Mammary epithelial cell (primary cell): ENCODE data around the gene FAM47E.

Source experiments
- CTCF ChIP-seq, 2 donors: IDR thresholded peaks in 1 of 2; conservative IDR thresholded peaks in 1 of 2; 2 replicates each; pipeline ENCODE4 v1.5.1; 2011 to 2012; ENCODE audit warnings: inconsistent platforms in 2 of 2, low read length in 2 of 2, mild to moderate bottlenecking in 2 of 2, control low read depth in 1 of 2, low read depth in 1 of 2; ENCODE audit not compliant: insufficient read depth in 1 of 2; ENCODE audit errors: extremely low read depth in 1 of 2
- EZH2 ChIP-seq: IDR thresholded peaks from 2 replicates; pipeline ENCODE4 v1.6.1; 2012; ENCODE audit warnings: low read length, inconsistent platforms, borderline replicate concordance

- no peak for TF ChIP-seq CTCF (conservative IDR thresholded peaks at IDR 0.05 in 1 of 2, IDR thresholded peaks at IDR 0.05 in 1 of 2; ENCODE audit: extremely low read depth in 1 of 2, insufficient read depth in 1 of 2, low read depth in 1 of 2, low read length in 2 of 2)
- TF ChIP-seq EZH2 = no peak
Measured at GRCh38 chr4:76298227-76298626, 46.7 kb downstream of the FAM47E start.
